ENCODE results near the gene C12orf43.

- TF ChIP-seq CTCF (conservative IDR thresholded peaks at IDR 0.05 in 1 of 2, IDR thresholded peaks at IDR 0.05 in 1 of 2; ENCODE audit: extremely low read depth in 1 of 2, insufficient read depth in 1 of 2, low read depth in 1 of 2, low read length in 2 of 2) (no peak), EZH2 (IDR thresholded peaks at IDR 0.05; ENCODE audit: borderline replicate concordance, low read length) (no peak)
Measured at GRCh38 chr12:121059031-121059898, 43.0 kb upstream of the C12orf43 start.
